DOHH2 (cell line): Measurements from ENCODE around the gene OR51F2.

Source experiments
- EZH2phosphoT487 ChIP-seq: fragments of 200-600 bp; sonication (generic); IDR thresholded peaks from 2 replicates; pipeline ENCODE4 v1.6.1; 2017; ENCODE audit warnings: borderline replicate concordance, mild to moderate bottlenecking, antibody characterized with exemption, low read length, moderate library complexity, mixed read lengths
- TF ChIP-seq, protein P1 (sequence below): fragments of 200-600 bp; sonication (generic); IDR thresholded peaks from one replicate; pipeline ENCODE4 v1.5.1; 2014; ENCODE audit warnings: antibody characterized with exemption, mild to moderate bottlenecking, low read depth, low read length; ENCODE audit not compliant: poor library complexity, severe bottlenecking

DNA sequence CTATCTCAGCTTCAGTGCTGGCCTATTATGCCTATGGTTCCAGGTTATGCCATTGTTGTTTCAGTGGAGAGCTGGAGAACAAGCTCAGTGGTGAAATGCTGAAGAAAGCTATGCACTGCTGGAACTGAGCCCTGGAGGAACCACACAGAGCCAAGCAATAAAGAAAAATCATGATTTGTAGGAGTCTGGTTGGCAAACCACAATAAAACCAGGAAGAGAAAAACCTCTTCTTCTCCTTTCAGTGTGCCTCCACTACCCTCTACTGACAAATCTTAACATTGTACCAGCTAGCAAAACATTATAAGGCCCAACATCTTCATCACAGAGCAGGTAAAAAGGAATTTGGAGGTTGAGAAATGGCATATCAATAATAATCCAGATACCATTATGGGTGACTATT, 5.3 kb downstream of the OR51F2 start:
- TF ChIP-seq, protein P1, sequence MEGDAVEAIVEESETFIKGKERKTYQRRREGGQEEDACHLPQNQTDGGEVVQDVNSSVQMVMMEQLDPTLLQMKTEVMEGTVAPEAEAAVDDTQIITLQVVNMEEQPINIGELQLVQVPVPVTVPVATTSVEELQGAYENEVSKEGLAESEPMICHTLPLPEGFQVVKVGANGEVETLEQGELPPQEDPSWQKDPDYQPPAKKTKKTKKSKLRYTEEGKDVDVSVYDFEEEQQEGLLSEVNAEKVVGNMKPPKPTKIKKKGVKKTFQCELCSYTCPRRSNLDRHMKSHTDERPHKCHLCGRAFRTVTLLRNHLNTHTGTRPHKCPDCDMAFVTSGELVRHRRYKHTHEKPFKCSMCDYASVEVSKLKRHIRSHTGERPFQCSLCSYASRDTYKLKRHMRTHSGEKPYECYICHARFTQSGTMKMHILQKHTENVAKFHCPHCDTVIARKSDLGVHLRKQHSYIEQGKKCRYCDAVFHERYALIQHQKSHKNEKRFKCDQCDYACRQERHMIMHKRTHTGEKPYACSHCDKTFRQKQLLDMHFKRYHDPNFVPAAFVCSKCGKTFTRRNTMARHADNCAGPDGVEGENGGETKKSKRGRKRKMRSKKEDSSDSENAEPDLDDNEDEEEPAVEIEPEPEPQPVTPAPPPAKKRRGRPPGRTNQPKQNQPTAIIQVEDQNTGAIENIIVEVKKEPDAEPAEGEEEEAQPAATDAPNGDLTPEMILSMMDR, result no peak
- TF ChIP-seq EZH2phosphoT487, result no peak
